Measurements from ENCODE around the gene AURKB.

The AURKB gene

DNA sequence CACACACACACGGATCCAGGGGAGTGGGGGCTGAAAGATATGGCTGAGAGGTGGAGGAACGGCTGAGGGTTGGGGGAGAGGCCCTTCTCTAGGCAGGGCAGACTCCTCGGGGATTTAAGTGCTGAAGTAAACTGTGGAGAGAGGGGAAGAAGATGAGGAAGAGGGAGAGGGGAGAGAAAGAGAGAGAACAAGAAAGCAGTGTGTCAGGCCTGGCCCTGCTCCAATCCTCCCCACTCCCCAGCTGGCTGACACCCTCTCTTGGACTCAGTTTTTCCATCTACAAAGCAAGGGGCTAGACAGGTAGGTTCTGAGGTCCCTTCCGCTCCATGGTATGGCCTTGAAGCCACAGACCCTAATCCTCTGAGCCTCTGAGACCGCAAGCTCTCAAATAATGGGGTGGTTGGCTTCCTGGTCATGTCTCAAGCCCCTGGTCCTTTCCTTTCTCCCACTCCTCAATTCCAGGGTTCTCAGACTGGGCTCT lies 49.6 kb downstream of the AURKB start:
- no peak for DNase-seq

DNA sequence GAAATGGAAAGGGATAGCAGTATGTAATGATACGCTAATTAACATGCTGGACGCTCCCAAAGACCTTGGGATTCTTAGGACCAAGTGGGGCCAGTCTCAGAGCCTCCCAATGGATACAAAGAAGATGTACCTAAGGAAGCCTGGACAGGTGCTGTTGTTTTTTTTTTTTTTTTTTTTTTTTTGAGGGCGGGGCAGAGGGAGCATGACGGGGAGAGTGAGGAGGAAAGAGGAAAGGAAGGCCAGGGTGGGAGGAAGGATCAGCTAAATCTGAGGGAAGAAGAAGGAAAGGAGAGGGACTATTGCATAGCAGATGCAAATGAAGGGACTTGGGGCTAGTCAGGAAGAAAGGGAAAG lies 50.2 kb downstream of the AURKB start:
- DNase-seq: no peak

DNA sequence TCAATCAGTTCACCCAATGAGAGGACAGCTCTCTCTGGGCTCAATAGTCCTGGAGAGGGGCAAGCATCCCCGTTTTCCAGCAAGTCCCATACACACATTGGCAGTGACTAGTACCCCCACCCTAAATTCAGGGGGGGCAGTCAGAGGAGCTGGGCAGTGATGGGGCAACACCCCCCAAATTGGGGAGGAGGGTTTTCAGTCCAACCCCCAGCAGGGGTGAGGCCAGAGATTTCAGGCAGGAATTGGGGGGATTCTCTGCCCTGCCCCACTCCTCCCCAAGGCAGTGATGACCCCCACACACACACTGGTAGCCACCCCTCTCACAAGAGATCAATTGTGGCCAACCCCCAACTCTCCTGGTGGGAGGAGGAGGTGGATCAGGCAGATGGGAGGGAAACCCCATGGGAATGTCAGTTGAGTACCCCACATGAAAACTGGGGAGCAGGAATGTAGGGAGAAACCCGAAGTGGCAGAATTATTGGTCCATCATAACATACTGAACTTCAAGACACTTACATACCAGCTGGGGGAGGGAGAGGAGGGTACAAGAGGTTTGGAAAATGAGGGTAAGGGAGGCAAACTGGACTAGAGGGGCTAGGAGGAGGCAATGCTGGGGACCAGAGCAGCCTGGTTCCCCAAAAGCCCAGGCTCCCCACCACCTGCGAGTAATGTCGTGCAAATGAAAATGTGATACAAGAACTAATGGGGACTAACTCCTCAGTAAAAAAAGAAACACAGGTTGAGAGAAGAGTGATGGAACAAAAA lies 50.7 kb downstream of the AURKB start:
- DNase-seq: no peak

DNA sequence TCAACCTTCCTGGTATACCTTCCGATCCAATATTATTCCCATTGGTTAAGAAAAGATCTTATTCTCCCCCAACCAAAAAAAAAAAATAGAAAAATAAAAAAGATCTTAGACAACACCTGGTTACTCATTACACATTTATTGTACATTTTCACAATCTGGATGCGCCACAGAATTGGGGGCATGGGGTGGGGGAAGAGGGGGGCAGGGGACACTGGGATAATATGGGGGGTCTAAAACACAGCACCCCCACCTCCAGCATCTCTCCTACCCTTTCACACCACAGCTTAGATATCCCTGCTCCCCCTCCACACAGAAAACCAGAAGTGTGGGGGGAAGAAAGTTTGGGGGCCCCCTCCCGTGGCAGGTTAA lies 51.4 kb downstream of the AURKB start:
- no peak for DNase-seq

DNA sequence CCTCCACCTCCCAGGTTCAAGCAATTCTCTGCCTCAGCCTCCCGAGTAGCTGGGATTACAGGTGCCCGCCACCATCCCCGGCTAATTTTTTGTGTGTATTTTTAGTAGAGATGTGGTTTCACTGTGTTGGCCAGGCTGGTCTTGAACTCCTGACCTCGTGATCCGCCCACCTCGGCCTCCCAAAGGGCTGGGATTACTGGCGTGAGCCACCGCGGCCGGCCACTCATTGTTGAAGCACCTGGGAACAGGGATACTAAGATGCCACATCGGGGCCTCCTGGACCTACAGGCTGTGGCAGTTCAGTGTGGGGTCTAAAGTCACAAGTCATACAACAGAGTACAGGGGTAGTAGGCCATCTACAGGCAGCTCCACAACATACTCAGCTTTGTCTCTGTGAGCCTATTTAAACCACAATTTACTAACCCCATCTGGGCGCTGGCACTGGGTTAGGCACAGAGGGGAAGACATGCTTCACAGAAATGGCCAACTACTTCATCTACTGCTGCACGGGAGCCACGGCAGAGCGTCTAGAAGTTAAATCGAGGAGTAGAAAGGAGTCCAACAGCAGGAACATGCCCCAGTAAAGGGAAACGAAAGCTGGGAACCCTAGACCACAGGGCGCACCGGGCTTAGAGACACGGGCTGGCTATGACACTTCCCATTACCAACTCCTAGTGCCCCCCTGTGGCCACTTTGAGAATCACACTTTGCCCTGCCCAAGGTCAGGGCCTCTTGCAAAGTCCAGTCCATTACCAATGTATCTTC lies 51.9 kb downstream of the AURKB start:
- peak; percentile 75 for DNase-seq

DNA sequence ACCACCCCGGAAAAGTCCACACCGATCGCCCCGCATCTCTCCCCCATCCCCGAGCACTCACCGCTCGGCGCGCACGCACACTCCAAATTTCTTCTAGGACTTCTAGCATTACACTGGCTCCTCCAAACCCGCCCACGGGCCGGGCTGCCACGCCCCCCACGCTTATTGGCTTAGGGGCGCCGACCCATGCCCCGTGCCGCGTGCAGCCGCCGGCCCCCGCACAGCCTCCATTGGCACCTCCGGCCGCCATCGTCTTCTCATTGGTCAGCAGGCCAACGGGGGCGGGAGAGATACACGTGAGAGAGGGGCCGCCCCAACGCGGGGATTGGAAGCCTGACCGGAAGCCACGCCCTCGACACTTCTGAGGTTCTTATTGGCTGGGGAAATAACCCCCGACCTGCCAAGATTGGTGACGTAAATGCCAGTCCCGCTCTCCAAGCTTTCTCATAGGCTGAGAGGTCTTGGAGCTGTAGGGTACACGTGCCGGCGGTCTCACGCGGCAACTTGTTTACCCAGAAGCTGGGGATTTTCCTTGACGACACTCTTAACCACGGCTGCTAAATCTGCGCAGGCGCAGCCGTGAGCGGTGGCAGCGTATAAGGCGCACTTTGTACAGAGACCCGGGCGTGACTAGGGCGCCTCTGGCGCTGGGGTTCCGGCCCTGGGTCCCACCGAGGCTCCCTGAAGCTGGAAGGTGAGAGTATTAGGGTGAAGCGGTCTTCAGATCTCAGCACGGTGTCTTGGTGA lies 54.0 kb downstream of the AURKB start:
- peak; percentile 100 for DNase-seq

DNA sequence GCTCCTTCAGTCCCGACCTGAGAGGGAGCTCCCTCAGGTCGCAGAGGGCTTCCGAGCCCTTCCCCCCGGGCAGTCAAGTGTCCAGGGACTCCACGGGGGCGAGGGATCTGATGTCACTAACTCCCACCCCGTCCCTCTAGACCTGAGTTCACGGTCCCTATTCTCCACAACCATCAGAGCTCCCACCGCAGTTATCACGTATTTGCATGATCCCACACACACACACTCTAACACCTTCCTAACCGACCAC lies 54.5 kb downstream of the AURKB start:
- no peak for DNase-seq

DNA sequence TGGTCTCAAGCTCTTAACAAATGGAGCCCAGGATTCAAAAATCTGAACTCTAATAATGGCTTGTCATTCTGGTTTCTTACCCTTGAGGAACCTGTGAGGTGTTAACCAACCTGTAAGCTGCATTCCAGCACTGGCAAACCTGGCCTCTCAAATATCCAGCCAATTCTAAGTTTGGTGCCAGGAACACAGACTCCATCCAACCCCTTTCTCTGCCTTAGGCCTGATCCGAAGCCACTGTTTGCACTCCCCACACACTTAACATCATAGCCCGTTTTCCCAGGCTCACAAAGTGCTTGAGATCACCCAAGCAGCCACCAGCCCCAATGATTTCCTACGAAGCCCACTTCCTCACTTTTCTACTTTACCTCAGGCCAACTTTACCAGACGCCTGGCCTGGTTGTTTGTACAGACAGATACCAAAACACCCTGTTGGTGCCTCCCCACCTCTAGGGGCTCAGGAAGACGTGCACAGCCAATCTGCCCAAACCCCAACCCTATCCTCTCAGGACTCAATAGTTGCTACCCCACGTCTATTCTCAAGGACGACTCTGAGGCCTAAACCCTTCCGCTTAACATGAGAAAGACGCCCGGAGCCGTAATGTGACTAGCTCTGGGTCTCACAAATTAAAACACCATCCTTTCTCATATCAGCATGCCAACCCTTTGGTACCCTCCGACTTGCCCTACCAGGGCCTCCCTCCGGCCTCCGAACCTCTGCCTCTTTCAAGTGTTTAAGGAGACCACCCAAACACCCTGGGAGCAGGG lies 55.0 kb downstream of the AURKB start:
- no peak for DNase-seq
